GM19099 (cell line): ENCODE data around the gene ZSWIM4.

Source experiments
- POLR2A ChIP-seq: IDR thresholded peaks from 3 replicates; pipeline ENCODE4 v1.6.1; 2011; ENCODE audit warnings: low read depth; ENCODE audit not compliant: insufficient read length; ENCODE audit errors: extremely low read depth

ZSWIM4 gene

GRCh38 chr19:13766095-13766481, 29.2 kb upstream of the ZSWIM4 start:
- no peak for TF ChIP-seq POLR2A

GRCh38 chr19:13768510-13768909, 26.7 kb upstream of the ZSWIM4 start:
- no peak for TF ChIP-seq POLR2A

- TF ChIP-seq POLR2A, result no peak
Observed at GRCh38 chr19:13770013-13770635, 25.1 kb upstream of the ZSWIM4 start.

GRCh38 chr19:13774217-13775191, 20.7 kb upstream of the ZSWIM4 start, which contains the start of gene C19orf53:
Gene C19orf53 (plus strand): TSS chr19:13774456. CDS start chr19:13774478, 22 bp downstream.
- TF ChIP-seq POLR2A, result peak; percentile 87

- no peak for TF ChIP-seq POLR2A
Observed at GRCh38 chr19:13778398-13778797, 16.8 kb upstream of the ZSWIM4 start.

GRCh38 chr19:13778847-13779246, 16.4 kb upstream of the ZSWIM4 start:
- TF ChIP-seq POLR2A, result no peak

- no peak for TF ChIP-seq POLR2A
Observed at GRCh38 chr19:13781547-13781946, 13.7 kb upstream of the ZSWIM4 start.

GRCh38 chr19:13782537-13782936, 12.7 kb upstream of the ZSWIM4 start:
- TF ChIP-seq POLR2A, result no peak

- no peak for TF ChIP-seq POLR2A
Observed at GRCh38 chr19:13783565-13784500, 11.4 kb upstream of the ZSWIM4 start.

- no peak for TF ChIP-seq POLR2A
Observed at GRCh38 chr19:13784731-13785452, 10.4 kb upstream of the ZSWIM4 start.

- no peak for TF ChIP-seq POLR2A
Observed at GRCh38 chr19:13788991-13789390, 6.3 kb upstream of the ZSWIM4 start.

GRCh38 chr19:13790354-13790753, 4.9 kb upstream of the ZSWIM4 start:
- no peak for TF ChIP-seq POLR2A

- no peak for TF ChIP-seq POLR2A
Observed at GRCh38 chr19:13794398-13794756, 866 bp upstream of the ZSWIM4 start.

GRCh38 chr19:13795595-13796300, 505 bp downstream of the ZSWIM4 start:
- TF ChIP-seq POLR2A, result no peak
